ENCODE measurements around the gene CTBP2.
A peak's percentile ranks its signal among the peaks of the same experiment; 100 is the strongest.

CTBP2 gene

DNA sequence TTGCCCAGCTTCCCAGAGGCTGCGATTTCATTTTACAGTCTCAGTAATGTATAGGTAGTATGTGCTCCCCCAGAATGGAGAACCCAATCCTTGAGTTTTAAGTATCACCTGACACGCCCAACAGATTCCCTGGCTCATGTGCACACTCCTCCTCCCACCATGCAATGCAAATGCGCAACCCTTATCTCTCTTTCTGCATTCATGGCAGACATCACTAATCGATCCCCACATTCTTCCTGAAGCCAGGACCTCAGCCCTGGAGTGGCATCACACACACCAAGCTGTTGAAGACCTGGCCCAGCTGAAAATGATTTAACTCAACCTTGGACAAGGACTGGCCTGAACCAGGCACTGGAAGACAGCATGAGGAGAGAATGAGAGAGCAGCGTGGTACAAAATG lies 150.0 kb downstream of the CTBP2 start:
- H3K4me1 ChIP-seq: peaks cover 22% of the 10 kb centered on the region
- H3K4me3 ChIP-seq (ENCODE audit: low read depth, low read length): no peak overlapping the region
- H3K36me3 ChIP-seq: peaks cover 21% of the 10 kb centered on the region
- no peaks in the 10 kb centered on the region for H3K9me3 ChIP-seq
- DNase-seq: no peak
- H3K27me3 ChIP-seq: no peaks in the 10 kb centered on the region
- TF ChIP-seq, protein P1, sequence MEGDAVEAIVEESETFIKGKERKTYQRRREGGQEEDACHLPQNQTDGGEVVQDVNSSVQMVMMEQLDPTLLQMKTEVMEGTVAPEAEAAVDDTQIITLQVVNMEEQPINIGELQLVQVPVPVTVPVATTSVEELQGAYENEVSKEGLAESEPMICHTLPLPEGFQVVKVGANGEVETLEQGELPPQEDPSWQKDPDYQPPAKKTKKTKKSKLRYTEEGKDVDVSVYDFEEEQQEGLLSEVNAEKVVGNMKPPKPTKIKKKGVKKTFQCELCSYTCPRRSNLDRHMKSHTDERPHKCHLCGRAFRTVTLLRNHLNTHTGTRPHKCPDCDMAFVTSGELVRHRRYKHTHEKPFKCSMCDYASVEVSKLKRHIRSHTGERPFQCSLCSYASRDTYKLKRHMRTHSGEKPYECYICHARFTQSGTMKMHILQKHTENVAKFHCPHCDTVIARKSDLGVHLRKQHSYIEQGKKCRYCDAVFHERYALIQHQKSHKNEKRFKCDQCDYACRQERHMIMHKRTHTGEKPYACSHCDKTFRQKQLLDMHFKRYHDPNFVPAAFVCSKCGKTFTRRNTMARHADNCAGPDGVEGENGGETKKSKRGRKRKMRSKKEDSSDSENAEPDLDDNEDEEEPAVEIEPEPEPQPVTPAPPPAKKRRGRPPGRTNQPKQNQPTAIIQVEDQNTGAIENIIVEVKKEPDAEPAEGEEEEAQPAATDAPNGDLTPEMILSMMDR (IDR thresholded peaks at IDR 0.05; ENCODE audit: low read depth, low read length): no peak

GRCh38 chr10:125009661-125010161 lies 150.7 kb downstream of the CTBP2 start:
- Histone ChIP-seq H3K27me3 (no peaks in the 10 kb centered on the region), H3K36me3 (peaks cover 23% of the 10 kb centered on the region), H3K4me3 (ENCODE audit: low read depth, low read length) (no peak overlapping the region), H3K9me3 (no peaks in the 10 kb centered on the region), H3K4me1 (peaks cover 18% of the 10 kb centered on the region)
- no peak for DNase-seq
- TF ChIP-seq, protein P1 (IDR thresholded peaks at IDR 0.05; ENCODE audit: low read depth, low read length): no peak

DNA sequence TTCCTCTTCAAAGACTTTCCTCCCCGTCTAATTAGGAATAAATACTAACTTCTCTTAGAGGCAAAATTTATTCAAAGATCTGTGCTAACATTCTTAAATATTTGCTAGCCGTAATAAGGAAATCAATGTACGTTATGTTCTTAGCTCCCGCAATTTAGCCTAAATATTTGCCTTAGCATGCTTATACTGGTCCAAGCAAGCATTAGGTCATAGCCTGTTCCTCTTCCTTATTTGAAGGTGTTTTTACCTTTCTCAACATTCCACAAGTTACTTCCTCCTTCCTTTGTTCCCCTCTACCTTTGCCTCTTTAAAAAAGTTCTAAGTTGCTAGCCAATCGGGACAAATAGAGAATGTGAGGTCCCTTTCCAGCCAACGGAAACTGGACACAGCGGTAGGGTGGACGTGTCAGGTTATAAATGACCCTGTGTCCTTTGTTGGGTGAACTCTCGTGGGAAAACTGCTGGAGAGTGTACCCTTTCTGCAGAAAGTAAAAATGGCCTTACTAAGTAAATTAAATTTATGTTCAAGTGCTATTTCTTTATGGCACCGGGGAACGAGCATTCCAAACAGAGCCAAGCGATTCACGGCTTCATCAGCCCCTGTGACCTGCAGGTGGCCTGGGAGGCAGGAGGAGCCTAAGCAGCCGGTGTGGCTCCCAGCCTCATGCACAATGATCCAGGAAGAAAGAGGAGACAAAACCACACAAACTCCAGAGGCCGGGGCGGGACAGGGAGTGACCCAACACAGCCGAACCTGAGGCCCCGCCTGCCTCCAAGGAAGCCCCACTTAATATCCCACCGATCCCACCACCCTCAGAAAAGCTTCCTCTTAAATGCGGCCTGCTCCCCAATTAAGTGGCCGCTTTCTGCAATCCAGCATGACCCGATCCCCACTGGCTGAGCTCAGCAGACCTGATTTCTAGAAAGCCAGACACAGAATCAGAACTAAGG lies 151.4 kb downstream of the CTBP2 start:
- TF ChIP-seq, protein P1 (IDR thresholded peaks at IDR 0.05; ENCODE audit: low read depth, low read length): no peak
- DNase-seq: no peak

DNA sequence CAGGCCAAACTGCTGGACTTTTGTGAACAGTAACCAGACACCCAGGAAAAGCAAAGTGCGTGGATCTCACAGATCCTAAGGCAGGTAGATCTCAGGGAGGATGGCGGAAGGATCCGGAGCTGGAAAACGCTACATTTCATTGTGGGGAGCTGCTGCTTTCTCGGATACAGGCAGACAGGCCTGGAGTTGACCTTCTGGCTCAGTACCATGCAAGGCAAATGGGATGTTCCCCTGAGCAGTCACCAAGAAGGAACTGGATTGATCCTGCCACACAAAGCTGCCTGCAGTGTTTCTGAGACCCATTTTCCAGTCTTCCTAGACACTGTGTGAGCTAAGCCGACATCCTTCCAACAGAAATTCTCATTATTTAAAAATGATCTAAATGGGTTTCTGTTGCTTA lies 152.9 kb downstream of the CTBP2 start:
- H3K4me3 ChIP-seq (ENCODE audit: low read depth, low read length): no peak overlapping the region
- H3K36me3 ChIP-seq: peaks cover 22% of the 10 kb centered on the region
- no peaks in the 10 kb centered on the region for H3K9me3 ChIP-seq
- no peak for DNase-seq
- TF ChIP-seq, protein P1 (IDR thresholded peaks at IDR 0.05; ENCODE audit: low read depth, low read length): no peak
- H3K27me3 ChIP-seq: no peaks in the 10 kb centered on the region
- peaks cover 17% of the 10 kb centered on the region for H3K4me1 ChIP-seq

More for the DNA sequence above, 151.4 kb downstream of the CTBP2 start:
- no peak overlapping the region for H3K4me3 ChIP-seq (ENCODE audit: low read depth, low read length)
- no peaks in the 10 kb centered on the region for H3K27me3 ChIP-seq
- H3K36me3 ChIP-seq: peaks cover 17% of the 10 kb centered on the region
- peaks cover 14% of the 10 kb centered on the region for H3K4me1 ChIP-seq
- no peaks in the 10 kb centered on the region for H3K9me3 ChIP-seq

- DNase-seq: peak; percentile 77
- Histone ChIP-seq H3K9me3 (no peaks in the 10 kb centered on the region), H3K36me3 (peaks cover 20% of the 10 kb centered on the region), H3K4me3 (ENCODE audit: low read depth, low read length) (no peak overlapping the region), H3K4me1 (peaks cover 21% of the 10 kb centered on the region), H3K27me3 (no peaks in the 10 kb centered on the region)
- TF ChIP-seq, protein P1 (IDR thresholded peaks at IDR 0.05; ENCODE audit: low read depth, low read length): no peak
Measured at GRCh38 chr10:125006921-125007426, 153.4 kb downstream of the CTBP2 start.
